ENCODE data around the gene LTBP4. TPM values are rescaled to one million over a fixed set of nuclear protein-coding genes. Genes with fewer than 3 reads are reported as not detected.

The LTBP4 gene
- total RNA-seq, 3 donors from 2014 or later: 141 to 244 (median 160) TPM

DNA sequence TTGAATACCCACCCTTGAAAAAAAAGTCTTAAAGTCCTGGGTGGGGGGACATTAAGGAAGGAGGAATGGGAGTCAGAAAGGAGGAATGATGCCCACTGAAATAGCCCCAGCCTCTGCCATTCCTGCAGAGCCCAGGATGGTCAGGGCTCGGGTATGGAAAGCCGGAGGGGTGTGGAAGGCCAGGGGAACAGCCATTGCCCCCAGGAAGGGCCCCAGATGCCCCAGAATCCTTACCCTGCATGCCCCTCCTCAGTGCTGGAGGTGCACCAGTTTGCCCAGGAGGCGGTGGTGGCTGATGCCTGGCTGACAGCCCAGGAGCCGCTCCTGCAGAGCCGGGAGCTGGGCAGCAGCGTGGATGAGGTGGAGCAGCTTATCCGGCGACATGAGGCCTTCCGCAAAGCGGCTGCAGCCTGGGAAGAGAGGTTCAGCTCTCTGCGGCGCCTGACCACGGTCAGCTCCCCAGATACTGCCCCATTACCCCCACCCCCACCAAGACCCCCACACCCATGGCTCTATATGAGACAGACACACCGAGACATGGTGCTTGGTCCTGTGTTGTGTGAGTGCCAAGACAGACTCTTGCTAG is 35.2 kb upstream of the LTBP4 start:
- H3K4me3 ChIP-seq: no peak overlapping the region
- ATAC-seq: no peak
- H3K36me3 ChIP-seq (ENCODE audit: low read depth): no peaks in the 10 kb centered on the region
- peaks cover 10% of the 10 kb centered on the region for H3K4me1 ChIP-seq (ENCODE audit: low read depth)
- no peak for DNase-seq
- intact Hi-C loops (cut with DNase I, micrococcal nuclease): no loop called here
- TF ChIP-seq, protein P1, sequence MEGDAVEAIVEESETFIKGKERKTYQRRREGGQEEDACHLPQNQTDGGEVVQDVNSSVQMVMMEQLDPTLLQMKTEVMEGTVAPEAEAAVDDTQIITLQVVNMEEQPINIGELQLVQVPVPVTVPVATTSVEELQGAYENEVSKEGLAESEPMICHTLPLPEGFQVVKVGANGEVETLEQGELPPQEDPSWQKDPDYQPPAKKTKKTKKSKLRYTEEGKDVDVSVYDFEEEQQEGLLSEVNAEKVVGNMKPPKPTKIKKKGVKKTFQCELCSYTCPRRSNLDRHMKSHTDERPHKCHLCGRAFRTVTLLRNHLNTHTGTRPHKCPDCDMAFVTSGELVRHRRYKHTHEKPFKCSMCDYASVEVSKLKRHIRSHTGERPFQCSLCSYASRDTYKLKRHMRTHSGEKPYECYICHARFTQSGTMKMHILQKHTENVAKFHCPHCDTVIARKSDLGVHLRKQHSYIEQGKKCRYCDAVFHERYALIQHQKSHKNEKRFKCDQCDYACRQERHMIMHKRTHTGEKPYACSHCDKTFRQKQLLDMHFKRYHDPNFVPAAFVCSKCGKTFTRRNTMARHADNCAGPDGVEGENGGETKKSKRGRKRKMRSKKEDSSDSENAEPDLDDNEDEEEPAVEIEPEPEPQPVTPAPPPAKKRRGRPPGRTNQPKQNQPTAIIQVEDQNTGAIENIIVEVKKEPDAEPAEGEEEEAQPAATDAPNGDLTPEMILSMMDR (IDR thresholded peaks at IDR 0.05): no peak
- H3K9me3 ChIP-seq: no peaks in the 10 kb centered on the region

DNA sequence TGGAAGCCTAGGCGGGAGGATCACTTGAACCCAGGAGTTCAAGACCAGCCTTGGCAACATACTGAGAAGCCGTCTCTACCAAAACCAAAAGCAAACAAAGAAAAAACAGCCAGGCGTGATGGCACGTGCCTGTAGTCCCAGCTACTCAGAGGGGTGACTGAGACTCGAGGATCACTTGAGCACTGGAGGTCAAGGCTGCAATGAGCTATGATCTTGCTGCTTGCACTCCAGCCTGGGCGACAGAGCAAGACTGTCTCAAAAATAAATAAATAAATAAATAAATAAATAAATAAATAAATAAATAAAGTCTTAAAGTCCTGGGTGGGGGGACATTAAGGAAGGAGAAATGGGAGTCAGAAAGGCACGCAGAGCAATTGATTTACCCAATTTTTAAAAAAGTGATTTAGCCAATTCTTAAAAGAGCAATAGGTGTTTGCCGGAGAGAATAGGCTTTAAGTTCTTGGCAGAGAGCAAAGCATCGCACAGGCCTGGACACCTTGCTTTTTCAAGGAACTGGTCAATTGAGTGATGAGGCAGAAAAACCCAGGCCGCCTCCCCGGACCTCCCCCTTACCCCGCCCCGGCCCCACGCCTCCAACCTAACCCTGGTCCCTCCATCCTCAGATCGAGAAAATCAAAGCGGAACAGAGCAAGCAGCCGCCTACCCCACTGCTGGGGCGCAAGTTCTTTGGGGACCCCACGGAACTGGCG is 34.0 kb upstream of the LTBP4 start:
- ATAC-seq (no peak), DNase-seq (no peak)
- H3K4me1 ChIP-seq (ENCODE audit: low read depth): peaks cover 10% of the 10 kb centered on the region
- H3K4me3 ChIP-seq: no peak overlapping the region
- TF ChIP-seq, protein P1 (IDR thresholded peaks at IDR 0.05): no peak
- H3K36me3 ChIP-seq (ENCODE audit: low read depth): no peaks in the 10 kb centered on the region
- H3K9me3 ChIP-seq: no peaks in the 10 kb centered on the region
- intact Hi-C loops (cut with DNase I, micrococcal nuclease): no loop called here

DNA sequence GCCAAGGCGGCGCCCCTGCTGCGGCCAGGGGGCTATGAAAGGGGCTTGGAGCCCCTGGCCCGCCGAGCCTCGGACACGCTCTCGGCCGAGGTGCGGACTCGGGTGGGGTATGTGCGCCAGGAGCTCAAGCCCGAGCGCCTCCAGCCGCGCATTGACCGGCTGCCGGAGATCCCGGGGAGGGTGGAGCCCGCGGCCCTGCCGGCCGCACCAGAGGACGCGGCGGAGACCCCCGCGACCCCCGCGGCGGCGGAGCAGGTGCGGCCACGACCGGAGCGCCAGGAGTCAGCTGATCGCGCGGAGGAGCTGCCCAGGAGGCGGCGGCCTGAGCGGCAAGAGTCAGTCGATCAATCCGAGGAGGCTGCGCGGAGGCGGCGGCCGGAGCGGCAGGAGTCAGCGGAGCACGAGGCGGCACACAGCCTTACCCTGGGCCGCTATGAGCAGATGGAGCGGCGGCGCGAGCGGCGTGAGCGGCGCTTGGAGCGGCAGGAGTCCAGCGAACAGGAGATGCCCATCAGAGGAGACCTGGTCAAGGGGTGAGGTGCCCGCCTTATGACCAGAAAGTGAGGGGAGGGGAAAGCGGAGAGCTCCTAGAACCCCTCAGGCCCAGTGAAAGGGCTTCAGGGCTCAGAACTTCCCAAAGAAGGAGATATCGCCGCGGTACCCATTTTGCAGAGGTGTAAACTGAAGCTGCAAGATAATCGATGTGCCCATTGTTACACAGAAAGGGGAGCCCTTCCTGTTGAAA is 33.2 kb upstream of the LTBP4 start:
- no peaks in the 10 kb centered on the region for H3K9me3 ChIP-seq
- H3K4me1 ChIP-seq (ENCODE audit: low read depth): peaks cover 10% of the 10 kb centered on the region
- H3K36me3 ChIP-seq (ENCODE audit: low read depth): no peaks in the 10 kb centered on the region
- TF ChIP-seq, protein P1 (IDR thresholded peaks at IDR 0.05): no peak
- ATAC-seq (no peak), DNase-seq (no peak)
- intact Hi-C loops (cut with DNase I, micrococcal nuclease): no loop called here
- no peak overlapping the region for H3K4me3 ChIP-seq

DNA sequence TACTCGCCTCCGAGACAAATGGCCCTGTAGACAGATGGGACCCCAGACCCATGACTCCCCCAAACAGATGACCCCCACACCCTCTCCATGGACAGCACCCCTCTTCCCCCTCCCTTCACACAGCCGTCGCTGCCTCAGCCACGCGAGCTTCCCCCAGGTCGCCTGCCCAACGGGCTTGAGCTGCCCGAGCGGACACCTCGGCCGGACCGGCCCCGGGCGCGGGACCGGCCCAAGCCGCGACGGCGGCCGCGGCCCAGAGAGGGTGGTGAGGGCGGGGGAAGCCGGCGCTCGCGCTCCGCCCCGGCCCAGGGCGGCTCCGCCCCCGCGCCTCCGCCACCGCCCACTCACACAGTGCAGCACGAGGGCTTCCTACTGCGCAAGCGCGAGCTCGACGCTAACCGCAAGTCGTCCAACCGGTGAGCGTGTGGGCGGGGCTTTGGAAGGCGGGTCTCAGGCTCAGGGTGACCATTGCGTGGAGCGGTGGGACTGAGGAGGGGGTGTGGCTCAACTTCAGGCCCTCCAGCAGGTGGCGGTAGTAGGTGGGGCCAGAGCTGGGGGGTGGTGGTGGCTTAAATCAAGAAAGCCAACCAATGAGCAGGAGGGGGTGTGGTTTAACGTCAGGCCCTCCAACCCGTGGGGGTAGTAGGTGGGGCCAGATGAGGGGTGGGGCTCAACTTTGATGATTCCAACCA is 30.7 kb upstream of the LTBP4 start:
- intact Hi-C loops (cut with DNase I, micrococcal nuclease): no loop called here
- no peaks in the 10 kb centered on the region for H3K9me3 ChIP-seq
- H3K4me1 ChIP-seq (ENCODE audit: low read depth): peaks cover 10% of the 10 kb centered on the region
- no peak overlapping the region for H3K4me3 ChIP-seq
- TF ChIP-seq, protein P1 (IDR thresholded peaks at IDR 0.05): no peak
- ATAC-seq: peak; percentile 97
- H3K36me3 ChIP-seq (ENCODE audit: low read depth): no peaks in the 10 kb centered on the region
- DNase-seq: peak; percentile 99 to 100 (median 99)

DNA sequence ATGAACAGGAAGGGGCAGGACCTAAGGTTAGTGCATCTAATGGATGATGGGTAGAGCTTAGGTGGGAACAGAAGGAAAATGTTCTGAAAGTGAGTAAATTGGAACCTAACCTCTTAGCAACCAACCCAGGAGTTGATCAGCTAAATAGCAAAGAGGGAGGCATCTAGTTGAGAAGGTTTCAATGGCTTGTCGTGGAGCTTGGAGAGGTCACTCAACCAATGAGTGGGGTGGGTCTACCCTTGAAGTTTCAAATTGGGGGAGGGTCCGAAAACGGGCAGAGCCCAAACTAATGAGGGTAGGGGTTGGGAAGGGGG is 30.2 kb upstream of the LTBP4 start:
- H3K4me1 ChIP-seq (ENCODE audit: low read depth): peaks cover 10% of the 10 kb centered on the region
- no peak overlapping the region for H3K4me3 ChIP-seq
- no peaks in the 10 kb centered on the region for H3K36me3 ChIP-seq (ENCODE audit: low read depth)
- DNase-seq: no peak
- intact Hi-C loops (cut with DNase I, micrococcal nuclease): no loop called here
- ATAC-seq: no peak
- TF ChIP-seq, protein P1 (IDR thresholded peaks at IDR 0.05): no peak
- H3K9me3 ChIP-seq: no peaks in the 10 kb centered on the region
